K562 (cell line): Measurements from ENCODE around the gene ELK4. TPM values are rescaled to one million over a fixed set of nuclear protein-coding genes. Genes with fewer than 3 reads are reported as not detected.

Experiments used
- BMI1 ChIP-seq: fragments of 150-350 bp; IDR thresholded peaks from 2 replicates; pipeline ENCODE4 v1.6.1; 2014; ENCODE audit warnings: low read length
- CUX1 ChIP-seq: fragments of 200-800 bp; sonication (Bioruptor generic); IDR thresholded peaks from 2 replicates; pipeline ENCODE4 v1.6.1; 2016; ENCODE audit warnings: missing genetic modification characterization, missing compliant biosample characterization
- CXXC5 ChIP-seq: fragments of 250-450 bp; sonication (Bioruptor Pico); IDR thresholded peaks from 2 replicates; pipeline ENCODE4 v1.8.0; 2022; ENCODE audit warnings: inconsistent platforms, mild to moderate bottlenecking, moderate library complexity
- E2F4 ChIP-seq: sonication (generic); formaldehyde crosslinking; IDR thresholded peaks from 2 replicates; pipeline ENCODE4 v1.8.0; 2022; ENCODE audit warnings: mild to moderate bottlenecking, low read depth, missing genetic modification reagents
- ELF4 ChIP-seq: fragments of 450-650 bp; formaldehyde crosslinking; IDR thresholded peaks from 2 replicates; pipeline ENCODE4 v1.4.0; 2022; ENCODE audit warnings: missing genetic modification characterization
- EWSR1 ChIP-seq: fragments of 450-650 bp; IDR thresholded peaks from 2 replicates; pipeline ENCODE4 v1.6.1; 2018; ENCODE audit warnings: borderline replicate concordance, mild to moderate bottlenecking, low read depth, moderate library complexity; ENCODE audit not compliant: partially characterized antibody
- GTF2F1 ChIP-seq: IDR thresholded peaks from 2 replicates; pipeline ENCODE4 v1.6.1; 2011; ENCODE audit warnings: low read depth, low read length, improper control_type of control experiment
- IRF1 ChIP-seq: sonication (generic); formaldehyde crosslinking; IDR thresholded peaks from 2 replicates; pipeline ENCODE4 v1.8.0; 2022; ENCODE audit warnings: missing genetic modification reagents, mild to moderate bottlenecking, borderline replicate concordance
- KAT7 ChIP-seq: sonication (generic); formaldehyde crosslinking; IDR thresholded peaks from 2 replicates; pipeline ENCODE4 v1.8.0; 2022; ENCODE audit warnings: missing genetic modification reagents, mild to moderate bottlenecking, borderline replicate concordance
- NR2F6 ChIP-seq: fragments of 450-650 bp; formaldehyde crosslinking; IDR thresholded peaks from 2 replicates; pipeline ENCODE4 v1.4.0; 2020; ENCODE audit warnings: mild to moderate bottlenecking
- POLR3G ChIP-seq: IDR thresholded peaks from 2 replicates; pipeline ENCODE4 v1.6.1; 2011; ENCODE audit not compliant: insufficient read length, insufficient replicate concordance; ENCODE audit errors: extremely low read depth
- PRPF4 ChIP-seq: fragments of 200-400 bp; formaldehyde crosslinking; IDR thresholded peaks from one replicate; pipeline ENCODE4 v1.6.1; 2017; ENCODE audit warnings: low read length, low read depth, mild to moderate bottlenecking; ENCODE audit not compliant: insufficient read depth, poor library complexity, severe bottlenecking
- SMAD4 ChIP-seq: fragments of 250-450 bp; sonication (Bioruptor Pico); conservative IDR thresholded peaks from 2 replicates; pipeline ENCODE4 v1.8.0; 2021; ENCODE audit warnings: inconsistent platforms, mild to moderate bottlenecking, moderate library complexity
- ZHX1 ChIP-seq: fragments of 150-350 bp; conservative IDR thresholded peaks from 2 replicates; pipeline ENCODE4 v1.6.1; 2014; ENCODE audit warnings: low read length
- ZNF184 ChIP-seq: sonication (generic); formaldehyde crosslinking; IDR thresholded peaks from 2 replicates; pipeline ENCODE4 v1.5.0; 2020; ENCODE audit warnings: missing genetic modification reagents
- ZNF699 ChIP-seq: fragments of 250-450 bp; sonication (Bioruptor Pico); IDR thresholded peaks from 2 replicates; pipeline ENCODE4 v1.8.0; 2021; ENCODE audit warnings: mild to moderate bottlenecking, moderate library complexity; ENCODE audit not compliant: insufficient replicate concordance
- polyA plus RNA-seq, 8 experiments: library from polyadenylated mRNA; depleted of rRNA in 4 of 8; stranded (reverse) in 5 of 8; unstranded in 3 of 8; fragments of >200 nt; fragmentation: Nextera tagmentation in 2 of 8; fragmentation: Illumina TruSeq in 1 of 8; extraction: Ambion mirVana in 2 of 8; extraction: Trizol in 1 of 8; gene quantifications; 2 replicates each; pipeline versions ENCODE4 v1.2.1 to v1.2.3, GENCODE V29; 2011 to 2014; ENCODE audit warnings: inconsistent platforms in 1 of 8, missing spikeins in 1 of 8
- total RNA-seq, 7 experiments: library from RNA; depleted of rRNA in 6 of 7; stranded (reverse); fragments of >200 nt in 6 of 7; fragmentation: Illumina TruSeq in 2 of 7; extraction: Trizol in 2 of 7; gene quantifications; 2 replicates each; pipeline versions ENCODE4 v1.2.1 to v1.2.3, GENCODE V29; 2011 to 2021; ENCODE audit warnings: low replicate concordance in 1 of 7

The ELK4 gene
- total and polyA plus RNA-seq, 9 of the 15 experiments (the other 6 are each of a cell fraction or from before 2014, with no cell fraction given): 2.0 to 21.7 (median 9.2) TPM

- 0 out of 2 replicates have a peak, but pooled peaks have one; percentile 51 for TF ChIP-seq E2F4 (CRISPR knock-in tag)
- TF ChIP-seq NR2F6 (CRISPR knock-in tag): no peak
- TF ChIP-seq ZNF184 (CRISPR knock-in tag): no peak
- TF ChIP-seq ZHX1: no peak
- no peak for TF ChIP-seq EWSR1
- peak; percentile 93 for TF ChIP-seq SMAD4 (CRISPR knock-in tag)
- no peak for TF ChIP-seq ZNF699 (CRISPR knock-in tag)
- TF ChIP-seq PRPF4: no peak
- no peak for TF ChIP-seq GTF2F1
- TF ChIP-seq KAT7 (CRISPR knock-in tag): peak; percentile 94; the same call in 1 of the 2 replicates
- peak; percentile 97 for TF ChIP-seq CXXC5 (CRISPR knock-in tag)
- no peak for TF ChIP-seq IRF1 (CRISPR knock-in tag)
- no peak for TF ChIP-seq POLR3G
- no peak for TF ChIP-seq BMI1
- peak; percentile 32; the same call in 1 of the 2 replicates for TF ChIP-seq ELF4 (CRISPR knock-in tag)
- TF ChIP-seq CUX1 (CRISPR knock-in tag): no peak
These were observed at the start of gene ELK4 (continued) for GRCh38 chr1:205631768-205632668.
